Adrenal gland (tissue), 12 donors: Measurements from ENCODE around the gene ATN1. TPM values are rescaled to one million over a fixed set of nuclear protein-coding genes. Genes with fewer than 3 reads are reported as not detected.

Source experiments
- DNase-seq, 7 donors: peaks; one replicate each; pipeline ENCODE4 v3.0.0-alpha.2; 2019 to 2020
- H3K27ac ChIP-seq, 5 donors: fragments of 200-600 bp; sonication (generic) in 4 of 5; 1 replicate in 3 of 5; 2 replicates in 2 of 5; pipeline versions ENCODE4 v1.5.1 to v1.8.0; 2016 to 2020; ENCODE audit warnings: mild to moderate bottlenecking in 1 of 5
- H3K27me3 ChIP-seq: fragments of 200-600 bp; 2 replicates; pipeline ENCODE4 v1.8.0; 2021
- H3K36me3 ChIP-seq, 2 donors: fragments of 200-600 bp; replicated peaks in 1 of 2; 1 replicate in 1 of 2; 2 replicates in 1 of 2; pipeline versions ENCODE4 v1.5.1 to v1.8.0; 2018 to 2022
- H3K4me1 ChIP-seq, 2 donors: fragments of 200-600 bp; replicated peaks in 1 of 2; 1 replicate in 1 of 2; 2 replicates in 1 of 2; pipeline versions ENCODE4 v1.5.1 to v1.8.0; 2018 to 2021
- H3K4me3 ChIP-seq, 4 donors: fragments of 200-600 bp; sonication (generic) in 3 of 4; one replicate each; pipeline ENCODE4 v1.5.1; 2016 to 2018
- H3K9me3 ChIP-seq, 3 donors: fragments of 200-600 bp; sonication (generic) in 1 of 3; replicated peaks in 1 of 3; 1 replicate in 2 of 3; 2 replicates in 1 of 3; pipeline versions ENCODE4 v1.5.1 to v1.8.0; 2016 to 2021
- CTCF ChIP-seq, 6 experiments: fragments of 450-650 bp in 4 of 6; fragments of 200-600 bp in 2 of 6; sonication (generic) in 1 of 6; IDR thresholded peaks; 1 replicate in 5 of 6; 2 replicates in 1 of 6; pipeline versions ENCODE4 v1.5.1 to v1.8.0; 2016 to 2021; ENCODE audit warnings: antibody characterized with exemption in 6 of 6, mild to moderate bottlenecking in 2 of 6, moderate library complexity in 1 of 6
- POLR2A ChIP-seq, 2 donors: fragments of 450-650 bp; IDR thresholded peaks; one replicate each; pipeline ENCODE4 v1.6.1; 2017; ENCODE audit warnings: antibody characterized with exemption in 2 of 2, mild to moderate bottlenecking in 2 of 2, moderate library complexity in 1 of 2
- WGBS, 4 donors: extraction: QIAGEN DNeasy Blood & Tissue Kit in 2 of 4; methylation state at CpG; one replicate each; pipeline versions ENCODE4 v1.1.5 to v1.1.7; 2013 to 2017; 5-methylcytosine and 5-hydroxymethylcytosine counted together
- intact Hi-C, 2 donors: fragments of 100-400 bp; cut with DNase I; formaldehyde crosslinking; loops; one replicate each; pipeline versions ENCODE4 v1.14.1 to v1.15.0; 2022 to 2023
- polyA plus RNA-seq, 3 donors: library from polyadenylated mRNA; stranded (reverse); fragments of 200-250 nt in 2 of 3; fragments of 350-450 nt in 1 of 3; fragmentation: Illumina TruSeq in 1 of 3; extraction: RNeasy Lipid Tissue Mini Kit (QIAGEN cat#74804) in 1 of 3; gene quantifications; one replicate each; pipeline ENCODE4 v1.2.3, GENCODE V29; 2013 to 2014
- total RNA-seq, 9 donors: library from RNA; depleted of rRNA in 4 of 9; stranded (reverse); fragments of >200 nt in 4 of 9; fragments of 120-200 nt in 1 of 9; fragmentation: NEBNext Ultra II Directional in 1 of 9; extraction: Animal tissue kit (Norgen Biotek cat#: 25700) in 1 of 9; gene quantifications; one replicate each; pipeline versions ENCODE4 v1.1.0 to v1.2.4, GENCODE V29; 2013 to 2023
- donor health status: healthy with polysubstance abuse.
- donor health status: Bipolar disorder and iron deficiency.
- donor health status: DM: yes; HTN: yes; CAD: no.
- donor health status: DM: no; HTN: no; CAD: no.
- donor health status: DM: no; HTN: no; CAD: no.
- donor health status: DM: yes; HTN: yes; CAD: no.

The ATN1 gene
- total and polyA plus RNA-seq, 12 donors, result 8.8 to 482 (median 110) TPM

DNA sequence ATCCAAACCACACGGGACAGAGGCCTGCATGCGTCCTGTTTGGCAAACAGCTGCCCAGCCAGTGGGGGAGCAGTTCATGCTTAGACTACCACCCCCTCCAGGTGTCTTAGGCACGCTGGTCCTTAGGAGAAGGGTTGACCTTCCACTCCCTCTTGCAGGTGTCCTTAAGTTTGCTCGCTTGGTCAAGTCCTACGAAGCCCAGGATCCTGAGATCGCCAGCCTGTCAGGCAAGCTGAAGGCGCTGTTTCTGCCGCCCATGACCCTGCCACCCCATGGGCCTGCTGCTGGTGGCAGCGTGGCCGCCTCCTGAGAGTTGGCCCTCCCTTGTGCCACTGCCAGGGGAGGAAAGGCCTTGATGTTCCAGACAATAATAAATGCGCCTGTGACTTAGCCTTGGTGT lies 17.9 kb downstream of the ATN1 start:
- Histone ChIP-seq H3K36me3 (no peaks in the 10 kb centered on the region), H3K4me1 (peaks cover 20 to 59% of the 10 kb centered on the region in 2 donors), H3K27me3 (no peaks in the 10 kb centered on the region), H3K9me3 (no peaks in the 10 kb centered on the region), H3K27ac (peak overlapping the region; percentile 29 to 97 (median 95)), H3K4me3 (peak overlapping the region in 1 of 4 donors; percentile 60)
- intact Hi-C loops, result no loop called here
- TF ChIP-seq CTCF (IDR thresholded peaks at IDR 0.05), result no peak
- TF ChIP-seq POLR2A (IDR thresholded peaks at IDR 0.05), result no peak
- 46 to 54% (median 51%) methylated on average over 6 to 11 of the region's 11 CpGs for whole genome bisulfite sequencing, 4 donors
- peak in 6 of 7 donors; percentile 43 to 74 (median 53) for DNase-seq

DNA sequence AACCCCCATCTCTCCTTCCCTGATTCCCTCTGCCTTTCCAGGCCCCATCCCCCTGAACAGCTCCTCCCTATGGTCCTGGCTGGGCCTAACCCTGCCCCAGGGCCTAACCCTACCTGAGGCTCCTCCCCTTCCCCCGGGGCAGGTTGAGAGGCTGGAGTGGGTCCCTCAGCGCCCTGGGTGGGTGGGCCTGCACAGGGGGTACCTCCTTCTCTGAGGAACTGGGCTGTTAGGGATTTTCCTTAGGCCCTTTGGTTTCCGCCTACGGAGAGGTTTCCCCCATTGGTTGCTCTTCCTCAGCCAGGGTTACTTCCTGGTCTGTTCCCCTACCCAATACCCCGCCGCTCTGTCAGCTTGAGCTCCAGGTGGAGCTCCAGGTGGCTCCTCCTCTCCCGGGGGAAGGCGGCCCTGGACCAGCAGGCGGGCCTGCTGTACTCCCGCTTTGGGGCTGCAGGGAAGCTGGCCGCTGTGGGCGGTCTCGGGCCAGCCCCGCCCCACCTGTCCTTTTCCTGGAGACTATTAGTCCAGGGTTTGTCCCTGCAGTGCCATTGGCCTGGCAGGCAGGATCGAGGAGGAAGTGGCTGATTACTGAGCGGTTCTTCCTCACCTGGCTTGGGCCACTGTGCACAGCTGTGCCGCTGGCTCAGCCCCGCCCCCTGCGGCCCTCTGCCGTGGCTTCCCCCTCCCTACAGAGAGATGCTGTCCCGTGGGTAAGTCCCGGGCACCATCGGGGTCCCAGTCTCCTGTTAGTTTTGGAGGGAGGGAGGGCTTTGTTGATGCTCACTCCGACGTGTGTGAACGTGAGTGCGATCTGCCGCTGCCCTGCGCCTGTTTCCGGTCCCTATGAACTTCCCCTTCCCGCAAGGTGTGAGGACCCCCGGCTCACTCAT lies 18.5 kb downstream of the ATN1 start:
- no peaks in the 10 kb centered on the region for H3K9me3 ChIP-seq
- H3K36me3 ChIP-seq, result no peaks in the 10 kb centered on the region
- 13 to 22% (median 16%) methylated on average over 17 to 32 of the region's 32 CpGs for WGBS, 4 donors
- intact Hi-C loops, result no loop called here
- peak overlapping the region in 1 of 4 donors; percentile 60 for H3K4me3 ChIP-seq
- H3K27ac ChIP-seq, result peak overlapping the region; percentile 29 to 97 (median 95)
- H3K27me3 ChIP-seq, result no peaks in the 10 kb centered on the region
- peaks cover 20 to 55% of the 10 kb centered on the region in 2 donors for H3K4me1 ChIP-seq
- peak; percentile 86 to 96 (median 94) for DNase-seq
- TF ChIP-seq CTCF (IDR thresholded peaks at IDR 0.05), result peak in 4 of 6 experiments; percentile 10 to 25 (median 23)
- peak; percentile 73 to 90 for TF ChIP-seq POLR2A (IDR thresholded peaks at IDR 0.05)

- no peak for DNase-seq
- intact Hi-C loops, result no loop called here
- peak overlapping the region in 1 of 4 donors; percentile 60 for H3K4me3 ChIP-seq
- no peaks in the 10 kb centered on the region for H3K9me3 ChIP-seq
- H3K36me3 ChIP-seq, result no peaks in the 10 kb centered on the region
- peak overlapping the region in 4 of 5 donors; percentile 69 to 97 (median 95) for H3K27ac ChIP-seq
- H3K4me1 ChIP-seq, result peaks cover 20 to 48% of the 10 kb centered on the region in 2 donors
- TF ChIP-seq CTCF (IDR thresholded peaks at IDR 0.05) (no peak), POLR2A (IDR thresholded peaks at IDR 0.05) (no peak)
- WGBS, 4 donors, result 53 to 59% (median 56%) methylated on average over 8 of the region's 8 CpGs
- no peaks in the 10 kb centered on the region for H3K27me3 ChIP-seq
Observed at GRCh38 chr12:6946920-6947374, 19.2 kb downstream of the ATN1 start.

DNA sequence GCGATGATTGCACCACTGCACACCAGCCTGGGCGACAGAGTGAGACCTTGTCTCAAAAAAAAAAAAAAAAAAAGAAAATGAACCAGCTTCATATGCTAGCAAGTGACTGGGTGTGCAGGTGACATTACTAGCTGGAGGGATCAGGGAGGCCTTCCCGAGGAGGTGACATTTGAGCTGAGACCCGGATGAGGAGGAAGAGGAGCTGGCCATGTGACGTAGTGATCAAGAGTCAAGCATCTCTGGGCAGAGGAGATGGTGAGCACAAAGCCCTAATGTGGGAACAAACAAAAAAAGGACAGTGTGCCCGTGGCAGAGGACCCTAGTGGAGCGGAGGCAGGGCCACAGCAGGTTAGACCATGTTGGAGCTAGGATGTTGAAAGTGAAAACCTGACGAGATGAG lies 19.9 kb downstream of the ATN1 start:
- Histone ChIP-seq H3K27me3 (no peaks in the 10 kb centered on the region), H3K9me3 (no peaks in the 10 kb centered on the region), H3K27ac (no peak overlapping the region), H3K4me1 (peaks cover 20 to 42% of the 10 kb centered on the region in 2 donors), H3K36me3 (no peaks in the 10 kb centered on the region), H3K4me3 (no peak overlapping the region)
- TF ChIP-seq POLR2A (IDR thresholded peaks at IDR 0.05) (no peak), CTCF (IDR thresholded peaks at IDR 0.05) (no peak)
- no peak for DNase-seq
- 62 to 80% (median 74%) methylated on average over 8 of the region's 8 CpGs for WGBS, 4 donors
- intact Hi-C loops, result no loop called here
